A673 (cell line): ENCODE results near the gene SPRYD3.

ENCODE experiments used
- EZH2 ChIP-seq: fragments of 200-600 bp; sonication (generic); IDR thresholded peaks from 2 replicates; pipeline ENCODE4 v1.6.1; 2017; ENCODE audit warnings: borderline replicate concordance, low read depth, mild to moderate bottlenecking, mixed read lengths, antibody characterized with exemption, low read length; ENCODE audit not compliant: poor library complexity, severe bottlenecking
- TF ChIP-seq, protein P1 (sequence below): fragments of 300-800, 200-600 bp; sonication (generic); conservative IDR thresholded peaks from 2 replicates; pipeline ENCODE4 v1.5.1; 2017; ENCODE audit warnings: low read depth, mild to moderate bottlenecking, antibody characterized with exemption, low read length, moderate library complexity, mixed read lengths

DNA sequence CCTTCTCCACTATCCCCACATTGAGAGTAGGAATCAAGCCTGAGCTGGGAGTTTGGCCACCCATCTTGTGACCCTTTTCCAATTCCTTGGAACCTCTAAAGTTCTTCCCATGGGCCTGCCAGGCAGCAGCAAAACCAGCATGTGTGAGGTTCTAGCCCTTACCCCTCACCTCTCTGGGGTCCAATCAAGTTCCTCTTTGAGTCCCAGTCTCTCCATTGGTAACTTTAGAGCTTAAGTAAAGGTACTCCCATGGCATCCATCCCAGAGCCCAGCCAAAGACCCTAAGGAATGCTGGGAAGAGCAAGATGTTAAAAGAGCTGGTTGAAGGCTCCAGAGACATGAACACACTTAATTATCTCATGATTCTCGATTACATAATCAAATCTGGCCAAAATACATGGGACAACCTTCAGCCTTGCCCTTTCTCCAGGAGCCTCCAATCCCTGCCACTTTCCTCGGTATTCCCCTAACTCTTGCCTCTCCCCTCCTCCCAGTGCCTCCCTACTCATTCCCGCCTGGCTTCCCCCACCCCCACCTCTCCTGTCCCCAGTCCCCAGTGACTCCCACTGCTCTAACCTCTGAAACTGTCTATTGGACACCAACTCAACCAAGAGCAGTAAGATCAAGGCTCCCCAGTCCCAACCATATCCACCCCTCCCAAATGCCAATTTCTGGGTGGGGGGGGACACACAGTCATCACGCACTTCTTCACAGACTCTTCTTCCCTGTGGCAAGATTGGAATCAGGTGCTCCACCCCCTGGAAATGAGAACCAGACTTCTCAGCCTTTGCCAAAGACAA is 34.1 kb downstream of the SPRYD3 start:
- TF ChIP-seq, protein P1, sequence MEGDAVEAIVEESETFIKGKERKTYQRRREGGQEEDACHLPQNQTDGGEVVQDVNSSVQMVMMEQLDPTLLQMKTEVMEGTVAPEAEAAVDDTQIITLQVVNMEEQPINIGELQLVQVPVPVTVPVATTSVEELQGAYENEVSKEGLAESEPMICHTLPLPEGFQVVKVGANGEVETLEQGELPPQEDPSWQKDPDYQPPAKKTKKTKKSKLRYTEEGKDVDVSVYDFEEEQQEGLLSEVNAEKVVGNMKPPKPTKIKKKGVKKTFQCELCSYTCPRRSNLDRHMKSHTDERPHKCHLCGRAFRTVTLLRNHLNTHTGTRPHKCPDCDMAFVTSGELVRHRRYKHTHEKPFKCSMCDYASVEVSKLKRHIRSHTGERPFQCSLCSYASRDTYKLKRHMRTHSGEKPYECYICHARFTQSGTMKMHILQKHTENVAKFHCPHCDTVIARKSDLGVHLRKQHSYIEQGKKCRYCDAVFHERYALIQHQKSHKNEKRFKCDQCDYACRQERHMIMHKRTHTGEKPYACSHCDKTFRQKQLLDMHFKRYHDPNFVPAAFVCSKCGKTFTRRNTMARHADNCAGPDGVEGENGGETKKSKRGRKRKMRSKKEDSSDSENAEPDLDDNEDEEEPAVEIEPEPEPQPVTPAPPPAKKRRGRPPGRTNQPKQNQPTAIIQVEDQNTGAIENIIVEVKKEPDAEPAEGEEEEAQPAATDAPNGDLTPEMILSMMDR = no peak
- no peak for TF ChIP-seq EZH2
